GM12892 (cell line): ENCODE measurements around the gene ABCC1.

Experiments
- POLR2A ChIP-seq: IDR thresholded peaks from 2 replicates; pipeline ENCODE4 v1.6.1; 2011; ENCODE audit warnings: low read depth, low read length, control low read depth
- POLR2AphosphoS5 ChIP-seq: IDR thresholded peaks from 2 replicates; pipeline ENCODE4 v1.6.1; 2011; ENCODE audit warnings: low read depth, low read length, control low read depth

DNA sequence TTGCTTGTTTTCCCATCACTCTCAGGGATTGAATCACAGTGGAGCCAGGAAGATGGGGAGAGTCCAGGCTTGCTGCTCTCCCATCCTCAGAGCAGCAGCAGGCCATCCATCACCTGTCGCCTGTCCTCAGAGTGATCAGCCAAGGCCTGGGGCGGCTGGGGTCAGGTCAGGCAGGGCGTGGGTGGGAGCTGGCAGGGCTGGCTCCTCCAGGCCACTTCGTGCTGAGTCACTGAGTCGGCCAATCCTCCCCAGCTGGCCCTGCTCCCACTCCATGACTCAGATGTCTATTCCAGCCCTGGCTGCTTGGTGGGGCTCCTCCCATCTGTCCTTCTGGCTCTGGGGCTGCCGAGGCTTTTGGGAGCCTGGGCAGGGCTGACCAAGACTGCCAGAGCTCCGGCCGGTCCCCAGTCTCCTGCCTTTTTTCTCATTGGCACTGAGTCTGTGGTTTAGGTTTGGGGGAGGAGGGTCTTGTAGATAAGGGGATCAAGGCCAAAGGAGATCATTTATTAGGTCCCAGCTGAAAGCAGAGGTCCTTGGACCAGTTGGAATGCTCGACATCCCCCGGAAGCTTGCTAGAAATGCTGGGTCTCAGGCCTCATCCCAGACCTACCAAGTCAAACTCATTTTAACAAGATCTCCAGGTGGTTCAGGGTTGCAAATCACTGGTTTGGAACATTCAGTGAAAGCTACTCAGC lies 72.7 kb downstream of the ABCC1 start:
- no peak for TF ChIP-seq POLR2A
- TF ChIP-seq POLR2AphosphoS5: no peak
